ENCODE results near the gene LPCAT1. TPM values are rescaled to one million over a fixed set of nuclear protein-coding genes. Genes with fewer than 3 reads are reported as not detected.

The LPCAT1 gene
- total RNA-seq, 1 donor from 2014 or later: 108 TPM

DNA sequence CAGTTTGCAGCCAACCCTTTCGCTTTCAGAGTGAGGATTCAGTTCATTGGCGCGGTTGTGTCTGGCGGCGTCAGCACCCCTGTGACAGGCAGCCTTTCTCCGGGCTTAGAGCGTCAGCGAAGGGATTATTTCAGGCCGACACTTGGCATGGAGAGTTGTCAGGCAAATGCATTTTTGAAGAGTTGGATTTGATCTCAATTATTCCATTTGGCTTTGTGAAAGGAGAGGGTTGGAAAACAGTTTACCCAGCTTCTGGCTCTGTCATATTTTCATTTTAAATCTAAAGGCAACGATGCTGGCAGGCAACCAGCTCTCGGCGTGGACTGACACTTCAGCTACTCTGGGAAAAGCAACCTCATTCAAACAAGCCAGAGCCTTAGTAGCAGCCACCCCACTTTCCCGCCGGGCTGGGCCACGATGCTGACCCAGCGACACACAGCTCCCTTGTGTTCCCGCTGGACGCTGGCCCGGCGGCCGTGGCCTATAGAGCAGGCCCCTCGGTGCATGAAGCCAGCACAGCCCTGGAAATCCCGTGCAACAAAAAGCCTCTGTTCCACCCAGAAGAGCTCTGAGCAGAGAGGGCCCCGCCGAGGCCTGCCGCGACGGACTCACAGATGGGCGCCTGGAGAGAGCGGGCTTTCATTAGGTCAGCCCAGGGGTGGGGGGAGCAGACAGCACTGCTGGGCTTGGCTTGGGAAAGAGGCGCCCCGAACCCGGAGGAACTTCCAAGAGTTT, 28.9 kb upstream of the LPCAT1 start:
- H2AFZ ChIP-seq (replicated peaks): no peak overlapping the region
- H3K9ac ChIP-seq: no peak overlapping the region
- no peaks in the 10 kb centered on the region for H3K9me3 Mint-ChIP-seq

DNA sequence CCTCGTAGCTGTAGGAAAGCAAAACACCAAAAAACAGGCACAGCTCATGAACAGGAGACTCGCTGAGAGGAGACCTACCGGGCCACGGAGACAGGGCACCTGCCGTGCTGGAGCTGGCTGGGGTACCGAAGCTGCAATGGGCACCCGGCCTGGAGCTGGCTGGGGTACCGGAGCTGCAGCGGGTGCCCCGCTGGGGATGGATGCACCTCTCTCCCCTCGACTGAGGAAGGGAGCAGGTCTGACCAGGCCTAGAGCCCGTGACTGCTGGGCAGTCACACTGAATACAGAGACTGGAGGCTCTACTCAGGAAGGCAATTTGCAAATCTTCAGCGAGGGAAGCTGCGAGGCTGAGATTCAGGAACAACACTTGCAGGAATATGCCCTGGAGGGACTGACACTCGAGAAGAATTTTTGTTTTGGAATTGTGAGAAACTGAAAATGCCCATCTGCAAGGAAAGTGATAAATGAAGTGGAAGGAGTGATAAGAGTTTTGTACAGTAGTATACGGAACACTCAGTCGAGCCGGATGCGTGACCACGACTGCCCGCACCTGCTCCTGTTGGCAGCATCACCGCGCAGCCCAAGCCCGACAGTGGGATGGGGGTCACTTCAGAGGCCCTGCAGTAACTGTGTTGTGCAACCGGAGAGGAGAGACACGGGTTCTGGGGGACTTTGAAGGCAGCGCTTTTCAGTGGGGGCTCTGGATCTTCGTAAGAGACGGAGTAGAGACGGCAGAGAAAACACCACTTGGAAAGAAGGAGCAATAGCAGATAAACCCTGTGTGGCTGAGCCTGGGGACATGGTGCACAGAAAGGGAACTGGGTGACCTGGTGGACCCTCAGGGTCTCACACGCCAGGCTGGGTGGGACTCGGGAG, 27.9 kb upstream of the LPCAT1 start:
- H3F3A ChIP-seq (ENCODE audit: low read depth): no peaks in the 10 kb centered on the region
- H3K79me2 ChIP-seq (ENCODE audit: low read depth): no peaks in the 10 kb centered on the region
- no peaks in the 10 kb centered on the region for H3K36me3 Mint-ChIP-seq
- TF ChIP-seq EZH2 (IDR thresholded peaks at IDR 0.05): no peak
- no peak for TF ChIP-seq EZH2phosphoT487 (IDR thresholded peaks at IDR 0.05)
- TF ChIP-seq, protein P1, sequence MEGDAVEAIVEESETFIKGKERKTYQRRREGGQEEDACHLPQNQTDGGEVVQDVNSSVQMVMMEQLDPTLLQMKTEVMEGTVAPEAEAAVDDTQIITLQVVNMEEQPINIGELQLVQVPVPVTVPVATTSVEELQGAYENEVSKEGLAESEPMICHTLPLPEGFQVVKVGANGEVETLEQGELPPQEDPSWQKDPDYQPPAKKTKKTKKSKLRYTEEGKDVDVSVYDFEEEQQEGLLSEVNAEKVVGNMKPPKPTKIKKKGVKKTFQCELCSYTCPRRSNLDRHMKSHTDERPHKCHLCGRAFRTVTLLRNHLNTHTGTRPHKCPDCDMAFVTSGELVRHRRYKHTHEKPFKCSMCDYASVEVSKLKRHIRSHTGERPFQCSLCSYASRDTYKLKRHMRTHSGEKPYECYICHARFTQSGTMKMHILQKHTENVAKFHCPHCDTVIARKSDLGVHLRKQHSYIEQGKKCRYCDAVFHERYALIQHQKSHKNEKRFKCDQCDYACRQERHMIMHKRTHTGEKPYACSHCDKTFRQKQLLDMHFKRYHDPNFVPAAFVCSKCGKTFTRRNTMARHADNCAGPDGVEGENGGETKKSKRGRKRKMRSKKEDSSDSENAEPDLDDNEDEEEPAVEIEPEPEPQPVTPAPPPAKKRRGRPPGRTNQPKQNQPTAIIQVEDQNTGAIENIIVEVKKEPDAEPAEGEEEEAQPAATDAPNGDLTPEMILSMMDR (IDR thresholded peaks at IDR 0.05): no peak
- no peak overlapping the region for H3K9ac ChIP-seq
- no peak overlapping the region for H3K4me3 Mint-ChIP-seq
- no peaks in the 10 kb centered on the region for H3K27me3 ChIP-seq
- peaks cover 17% of the 10 kb centered on the region for H3K4me1 Mint-ChIP-seq
- H2AFZ ChIP-seq (replicated peaks): no peak overlapping the region
- H3K4me2 ChIP-seq: no peak overlapping the region
- H3K27ac ChIP-seq: no peak overlapping the region
- H3K27me3 Mint-ChIP-seq (ENCODE audit: insufficient read depth, low read depth): peaks cover 15% of the 10 kb centered on the region
- DNase-seq (ENCODE audit: low spot score): no peak
- H3K36me3 ChIP-seq: no peaks in the 10 kb centered on the region
- no peaks in the 10 kb centered on the region for H3K9me3 Mint-ChIP-seq
- no peaks in the 10 kb centered on the region for H3K9me3 ChIP-seq (ENCODE audit: low read depth)
- peaks cover 11% of the 10 kb centered on the region for H3K4me1 ChIP-seq
- H4K20me1 ChIP-seq (ENCODE audit: low read depth): no peaks in the 10 kb centered on the region
- peak overlapping the region; percentile 81 for H3K27ac Mint-ChIP-seq
- no peak overlapping the region for H3K4me3 ChIP-seq

More for the DNA sequence above, 28.9 kb upstream of the LPCAT1 start:
- no peaks in the 10 kb centered on the region for H3K36me3 ChIP-seq
- DNase-seq (ENCODE audit: low spot score): peak; percentile 53
- no peak overlapping the region for H3K4me2 ChIP-seq
- Mint-ChIP-seq H3K4me1 (peaks cover 17% of the 10 kb centered on the region), H3K4me3 (no peak overlapping the region), H3K27ac (peak overlapping the region; percentile 94), H3K27me3 (ENCODE audit: insufficient read depth, low read depth) (peaks cover 13% of the 10 kb centered on the region), H3K36me3 (no peaks in the 10 kb centered on the region)
- no peaks in the 10 kb centered on the region for H3F3A ChIP-seq (ENCODE audit: low read depth)
- peak overlapping the region; percentile 70 for H3K27ac ChIP-seq
- H3K9me3 ChIP-seq (ENCODE audit: low read depth): no peaks in the 10 kb centered on the region
- no peaks in the 10 kb centered on the region for H3K27me3 ChIP-seq
- no peak overlapping the region for H3K4me3 ChIP-seq
- no peaks in the 10 kb centered on the region for H4K20me1 ChIP-seq (ENCODE audit: low read depth)
- TF ChIP-seq EZH2phosphoT487 (IDR thresholded peaks at IDR 0.05) (no peak), EZH2 (IDR thresholded peaks at IDR 0.05) (no peak)
- TF ChIP-seq, protein P1 (IDR thresholded peaks at IDR 0.05): no peak
- H3K4me1 ChIP-seq: peaks cover 11% of the 10 kb centered on the region
- no peaks in the 10 kb centered on the region for H3K79me2 ChIP-seq (ENCODE audit: low read depth)

DNA sequence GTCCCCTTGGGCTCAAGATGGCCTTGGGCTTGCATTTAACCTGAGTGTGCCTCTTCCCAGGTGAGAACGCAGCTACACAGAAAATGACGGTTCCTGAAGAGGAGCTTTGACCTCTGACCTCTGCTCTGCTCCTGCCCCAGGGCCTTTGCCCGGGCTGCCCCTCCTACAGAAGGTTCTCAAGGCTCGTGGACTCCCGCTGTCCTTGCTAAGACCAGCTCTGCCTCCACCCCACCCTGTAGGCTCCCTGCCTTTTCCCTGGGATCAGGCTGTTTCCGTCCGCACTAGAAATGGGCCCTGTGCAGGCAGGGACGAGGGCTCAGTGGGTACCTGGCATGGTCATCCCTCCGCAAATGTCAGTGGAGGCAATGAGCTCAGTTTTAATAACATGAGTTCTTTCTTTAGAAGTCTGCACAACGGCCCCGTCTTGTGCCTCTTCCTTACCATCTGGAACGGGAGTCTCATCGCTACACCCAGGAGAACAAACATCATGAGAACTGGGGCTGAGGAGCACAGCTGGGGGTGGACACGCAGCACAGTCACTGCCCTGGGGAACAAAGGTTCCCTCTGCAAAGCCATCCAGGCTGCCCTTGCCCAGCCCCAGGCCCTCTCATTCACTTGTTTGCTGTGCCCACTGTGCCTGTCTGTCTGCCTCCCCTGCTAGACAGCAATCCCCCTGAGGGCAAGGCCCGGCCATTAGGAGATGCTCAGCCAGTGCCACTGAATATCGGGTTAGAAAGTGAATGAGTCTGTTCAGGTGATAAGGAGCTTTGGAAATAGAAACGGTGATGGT, 26.7 kb upstream of the LPCAT1 start:
- H3K27ac ChIP-seq: no peak overlapping the region
- H3K27me3 ChIP-seq: no peaks in the 10 kb centered on the region
- H3K4me1 ChIP-seq: peaks cover 11% of the 10 kb centered on the region
- no peaks in the 10 kb centered on the region for H3K9me3 ChIP-seq (ENCODE audit: low read depth)
- no peaks in the 10 kb centered on the region for H3K36me3 ChIP-seq
- TF ChIP-seq, protein P1 (IDR thresholded peaks at IDR 0.05): no peak
- TF ChIP-seq EZH2phosphoT487 (IDR thresholded peaks at IDR 0.05): no peak
- TF ChIP-seq EZH2 (IDR thresholded peaks at IDR 0.05): no peak
- no peak overlapping the region for H3K4me3 ChIP-seq
- no peaks in the 10 kb centered on the region for H3F3A ChIP-seq (ENCODE audit: low read depth)
- no peak overlapping the region for H3K9ac ChIP-seq
- Mint-ChIP-seq H3K27me3 (ENCODE audit: insufficient read depth, low read depth) (peaks cover 16% of the 10 kb centered on the region), H3K4me1 (peaks cover 17% of the 10 kb centered on the region), H3K36me3 (no peaks in the 10 kb centered on the region), H3K4me3 (no peak overlapping the region), H3K9me3 (no peaks in the 10 kb centered on the region), H3K27ac (no peak overlapping the region)
- no peak for DNase-seq (ENCODE audit: low spot score)
- H4K20me1 ChIP-seq (ENCODE audit: low read depth): no peaks in the 10 kb centered on the region
- no peaks in the 10 kb centered on the region for H3K79me2 ChIP-seq (ENCODE audit: low read depth)
- H3K4me2 ChIP-seq: no peak overlapping the region
- no peak overlapping the region for H2AFZ ChIP-seq (replicated peaks)

Measured in neural progenitor cell (in vitro differentiated cells).